ENCODE results near the gene PPP2R1B.
"Not testable (repeated sequence)": the region's sequence is repeated elsewhere in the genome, so short reads cannot be mapped to it uniquely, and the experiment has no call there.

PPP2R1B gene

GRCh38 chr11:111765984-111766833, at the start of gene PPP2R1B:
Gene PPP2R1B, minus strand, starts transcription at chr11:111766389. Its CDS starts 28 bp downstream, at chr11:111766361.
- DNase-seq: peak; percentile 73

- no peak for DNase-seq
Measured at GRCh38 chr11:111815489-111815888, 49.3 kb upstream of the PPP2R1B start.

GRCh38 chr11:111814557-111815320, 48.5 kb upstream of the PPP2R1B start:
- no peak for DNase-seq

- no peak for DNase-seq
Measured at GRCh38 chr11:111814106-111814505, 47.9 kb upstream of the PPP2R1B start.

GRCh38 chr11:111812211-111812610, 46.0 kb upstream of the PPP2R1B start:
- no peak for DNase-seq

- no peak for DNase-seq
Measured at GRCh38 chr11:111811445-111811844, 45.3 kb upstream of the PPP2R1B start.

DNA sequence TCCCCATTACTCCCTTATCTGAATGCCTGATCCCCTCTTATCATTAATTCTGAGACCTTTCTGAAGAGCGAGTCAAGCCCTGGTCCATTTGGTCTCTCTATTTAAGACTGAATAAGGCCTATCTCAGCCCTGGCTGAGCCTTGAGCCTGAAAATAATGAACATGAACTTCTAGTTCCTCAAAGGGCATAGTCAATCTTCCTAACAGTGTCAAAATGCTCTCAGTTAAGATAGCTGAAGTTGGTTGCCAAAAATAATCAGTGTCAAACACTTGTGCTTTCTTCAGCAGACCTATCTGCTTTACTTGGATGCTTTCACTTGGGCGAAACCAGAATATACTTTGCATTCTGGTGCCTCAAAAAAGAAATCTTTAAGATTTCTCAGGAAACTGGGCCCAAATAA, 42.6 kb upstream of the PPP2R1B start:
- no peak for DNase-seq

- no peak for DNase-seq
Measured at GRCh38 chr11:111808063-111808588, 41.9 kb upstream of the PPP2R1B start.

DNA sequence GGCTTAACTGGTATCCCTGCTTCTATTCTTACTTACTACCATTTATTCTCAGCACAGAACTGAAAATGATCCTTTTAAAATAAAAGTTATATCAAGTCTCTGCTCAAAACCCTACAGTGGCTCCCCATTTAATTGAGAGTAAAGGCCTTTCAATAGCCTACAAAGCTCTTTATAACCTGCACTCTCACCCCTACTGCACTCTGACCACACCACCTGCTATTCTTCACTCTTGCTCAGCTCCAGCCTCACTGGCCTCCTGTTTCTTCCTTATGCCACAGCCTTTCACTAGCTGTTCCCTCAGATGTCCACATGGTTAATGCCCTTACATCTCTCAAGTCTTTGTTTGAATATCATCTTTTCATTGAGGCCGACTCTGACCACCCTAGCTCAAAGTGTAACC, 40.9 kb upstream of the PPP2R1B start:
- no peak for DNase-seq

- DNase-seq: no peak
Measured at GRCh38 chr11:111801135-111801534, 34.9 kb upstream of the PPP2R1B start.

- DNase-seq: no peak
Measured at GRCh38 chr11:111798279-111798678, 32.1 kb upstream of the PPP2R1B start.

- no peak for DNase-seq
Measured at GRCh38 chr11:111797145-111797581, 31.0 kb upstream of the PPP2R1B start.

- DNase-seq: no peak
Measured at GRCh38 chr11:111796696-111797095, 30.5 kb upstream of the PPP2R1B start.

DNA sequence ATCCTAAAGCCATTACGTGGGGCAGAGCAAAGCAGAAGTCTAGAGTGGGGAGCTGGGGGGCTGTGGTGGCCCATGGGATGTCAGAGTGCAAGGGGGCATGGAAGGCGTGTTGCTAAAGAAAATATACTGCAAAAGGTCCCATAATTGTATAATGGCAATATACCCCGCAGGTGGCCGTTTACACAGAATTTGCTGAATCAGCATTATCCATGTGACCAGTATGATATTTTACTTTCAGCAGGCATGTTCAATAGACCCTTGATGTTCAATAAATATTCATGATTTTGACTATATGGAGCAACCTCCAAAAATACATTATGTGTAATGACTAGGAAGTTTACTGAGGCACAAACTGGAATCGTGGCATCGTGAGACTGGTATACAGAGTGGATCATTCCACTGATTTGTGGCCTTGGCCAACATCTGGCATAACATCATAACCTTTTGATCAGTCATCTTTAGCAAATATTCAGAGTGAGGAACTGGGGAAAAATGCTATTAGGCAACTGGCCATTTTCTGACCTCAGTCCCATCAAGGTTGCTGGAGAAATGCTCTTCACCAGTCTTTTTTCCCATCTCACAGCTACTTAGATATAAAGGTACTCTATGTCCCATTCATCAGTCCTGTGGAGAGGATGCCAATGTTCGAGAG, 29.3 kb upstream of the PPP2R1B start:
- no peak for DNase-seq

DNA sequence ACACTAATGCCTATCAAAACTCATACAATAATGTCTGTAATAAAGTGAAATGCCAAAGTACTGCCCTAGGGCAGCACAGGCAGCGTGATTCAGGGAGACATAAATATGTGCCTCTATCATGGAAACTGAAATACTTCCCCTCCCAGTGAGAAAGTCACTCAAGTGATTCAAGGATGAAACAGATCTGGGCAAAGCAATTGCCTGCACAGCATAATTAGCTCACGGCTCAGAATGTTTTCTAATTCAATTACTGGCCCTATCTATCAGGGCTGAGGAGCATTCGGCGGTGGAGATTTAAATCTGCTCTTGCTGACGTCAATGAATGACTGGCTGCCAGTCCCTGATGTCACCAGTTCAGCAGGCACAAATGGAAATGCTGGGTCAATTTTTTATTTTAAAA, 27.7 kb upstream of the PPP2R1B start:
- DNase-seq: no peak

GRCh38 chr11:111792955-111793500, 26.8 kb upstream of the PPP2R1B start:
- no peak for DNase-seq

DNA sequence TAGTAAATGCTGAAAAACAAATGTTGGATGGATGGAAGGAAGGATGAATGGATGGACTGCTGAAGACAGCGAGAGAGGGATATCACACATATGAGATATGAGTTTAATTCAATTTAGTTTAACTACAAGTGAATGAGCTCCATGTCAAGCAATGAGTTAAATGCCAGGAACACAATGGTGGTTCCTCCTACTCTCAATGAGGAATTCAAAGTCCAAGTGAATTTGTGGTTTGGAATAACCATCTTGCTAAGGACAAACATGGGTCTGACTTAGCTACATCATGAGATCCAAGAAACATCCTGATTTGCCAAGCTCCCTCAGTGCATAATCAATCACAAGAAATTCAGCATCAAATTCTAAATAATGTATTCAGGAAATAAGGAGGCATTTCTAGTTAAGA, 26.1 kb upstream of the PPP2R1B start:
- DNase-seq: no peak

DNA sequence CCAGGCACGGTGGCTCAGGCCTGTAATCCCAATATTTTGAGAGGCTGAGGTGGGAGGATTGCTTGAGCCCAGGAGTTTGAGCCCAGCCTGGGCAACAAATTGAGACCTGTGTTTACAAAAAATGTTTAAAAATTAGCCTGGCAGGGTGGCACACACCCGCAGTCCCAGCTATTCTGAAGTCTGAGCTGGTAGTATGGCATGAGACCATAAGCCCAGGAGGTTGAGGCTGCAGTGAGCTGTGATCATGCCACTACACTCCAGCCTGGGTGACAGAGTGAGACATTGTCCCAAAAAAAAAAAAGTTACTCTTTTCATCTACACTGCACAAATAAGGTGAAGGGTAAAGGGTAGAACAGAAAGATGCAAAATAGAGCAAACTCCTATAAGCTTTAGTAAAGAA, 22.3 kb upstream of the PPP2R1B start:
- DNase-seq: no peak

GRCh38 chr11:111788051-111788450, 21.9 kb upstream of the PPP2R1B start:
- no peak for DNase-seq

DNA sequence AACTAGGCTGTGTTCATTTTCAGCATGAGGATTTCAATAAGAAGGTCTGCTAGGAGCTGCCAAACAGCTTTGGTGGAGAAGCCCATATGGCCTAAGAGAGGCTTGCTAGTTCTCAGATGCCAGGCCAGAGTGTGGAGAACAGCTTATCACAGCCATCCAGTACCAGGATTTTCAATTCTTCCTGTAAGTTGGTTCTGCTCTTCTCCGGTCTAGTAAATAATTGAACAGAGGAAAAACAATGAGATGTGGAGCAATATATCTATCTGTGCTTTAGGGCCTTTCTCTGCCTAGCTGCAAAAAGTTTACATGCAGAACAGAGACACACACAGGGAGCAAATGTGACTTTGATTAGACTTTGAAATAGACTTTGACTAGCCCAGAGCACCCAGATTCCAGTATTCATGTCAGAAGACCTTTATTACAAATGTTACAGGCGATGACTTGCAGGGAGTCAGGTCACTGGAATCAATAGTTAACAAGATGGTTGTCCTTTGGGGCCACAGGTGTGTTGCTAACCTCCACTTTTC, 19.8 kb upstream of the PPP2R1B start:
- no peak for DNase-seq

GRCh38 chr11:111785076-111785475, 18.9 kb upstream of the PPP2R1B start:
- no peak for DNase-seq

DNA sequence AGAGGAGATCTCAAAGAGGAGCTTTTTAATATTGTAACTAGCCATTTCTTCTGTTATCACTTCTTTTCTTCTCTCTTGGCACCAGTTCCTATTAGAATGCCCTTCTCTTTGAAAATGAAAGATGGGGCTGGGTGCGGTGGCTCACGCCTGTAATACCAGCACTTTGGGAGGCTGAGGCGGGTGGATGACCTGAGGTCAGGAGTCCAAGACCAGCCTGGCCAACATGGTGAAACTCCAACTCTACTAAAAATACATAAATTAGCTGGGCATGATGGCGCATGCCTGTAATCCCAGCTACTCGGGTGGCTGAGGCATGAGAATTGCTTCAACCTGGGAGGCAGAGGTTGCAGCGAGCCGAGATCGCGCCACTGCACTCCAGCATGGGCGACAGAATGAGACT, 18.1 kb upstream of the PPP2R1B start:
- DNase-seq: not testable (repeated sequence)
